HepG2 (cell line): Measurements from ENCODE around the gene SREK1. TPM values are rescaled to one million over a fixed set of nuclear protein-coding genes. Genes with fewer than 3 reads are reported as not detected.

Experiments
- ATAC-seq: fragments of 200-7000 bp; cut with Tn5 transposase; 3 replicates; pipeline ENCODE4 v1.9.1; 2020; ENCODE audit warnings: mild to moderate bottlenecking, moderate library complexity
- BruUV-seq: library from RNA; stranded (reverse); fragments of 400-500 nt; replicated peaks from 2 replicates; lab custom pipeline; 2021; lab: Mats Ljungman, UMichigan
- CTCF ChIA-PET: fragments of 300-600 bp; formaldehyde crosslinking; extraction: SDS; loops from one replicate; lab custom pipeline; 2021; ENCODE audit warnings: low total read pairs, inconsistent platforms, low intra/inter-chr PET ratio; lab: Yijun Ruan, JAX
- POLR2A ChIA-PET: fragments of 350-600 bp; sonication (Branson Sonifier 250); formaldehyde crosslinking; loops from one replicate; lab custom pipeline; 2020; ENCODE audit warnings: antibody characterized with exemption, inconsistent platforms; lab: Yijun Ruan, JAX
- DNase-seq: peaks from one replicate; pipeline ENCODE4 v3.0.0-alpha.2; 2015; ENCODE audit warnings: low spot score
- FAIRE-seq: peaks from 3 replicates; lab custom pipeline; 2011; peaks lifted over from hg19 to GRCh38; lab: Jason Lieb, UNC
- H2AFZ ChIP-seq: one replicate; pipeline ENCODE4 v1.6.1; 2011; ENCODE audit warnings: low read length, inconsistent platforms
- H3K27ac ChIP-seq: fragments of 300-600 bp; 3 replicates; pipeline ENCODE4 v1.8.0; 2011; ENCODE audit warnings: mixed run types, mild to moderate bottlenecking, mixed read lengths, low read length, inconsistent platforms; ENCODE audit not compliant: insufficient read depth; ENCODE audit errors: extremely low read length
- H3K27me3 ChIP-seq, 2 experiments: fragments of 200-600 bp in 1 of 2; 2 replicates in 1 of 2; 3 replicates in 1 of 2; pipeline versions ENCODE4 v1.6.0 to v1.8.0; 2011; ENCODE audit warnings: low read length in 2 of 2, mild to moderate bottlenecking in 2 of 2, moderate library complexity in 2 of 2, inconsistent platforms in 1 of 2; ENCODE audit not compliant: insufficient read depth in 2 of 2, control insufficient read depth in 1 of 2
- H3K36me3 ChIP-seq, 2 experiments: fragments of 200-600 bp in 1 of 2; replicated peaks in 1 of 2; 2 replicates in 1 of 2; 3 replicates in 1 of 2; pipeline versions ENCODE4 v1.5.1 to v1.8.0; 2011; ENCODE audit warnings: low read length in 2 of 2, inconsistent platforms in 1 of 2; ENCODE audit not compliant: insufficient read depth in 2 of 2, control insufficient read depth in 1 of 2
- H3K4me1 ChIP-seq: 2 replicates; pipeline ENCODE4 v1.5.1; 2012; ENCODE audit warnings: low read length, inconsistent platforms; ENCODE audit not compliant: insufficient read depth
- H3K4me2 ChIP-seq: 2 replicates; pipeline ENCODE4 v1.6.0; 2011; ENCODE audit warnings: low read depth, low read length, inconsistent platforms
- H3K4me3 ChIP-seq, 3 experiments: fragments of 200-600 bp in 1 of 3; sonication (generic), shearing (Covaris generic) in 1 of 3; replicated peaks in 1 of 3; 2 replicates each; pipeline ENCODE4 v1.5.1; 2011 to 2016; ENCODE audit warnings: low read length in 3 of 3, inconsistent platforms in 2 of 3, low read depth in 2 of 3, mild to moderate bottlenecking in 2 of 3, control low read depth in 1 of 3, mixed read lengths in 1 of 3; ENCODE audit not compliant: insufficient read depth in 1 of 3
- H3K79me2 ChIP-seq: one replicate; pipeline ENCODE4 v1.6.1; 2011; ENCODE audit warnings: low read length, inconsistent platforms; ENCODE audit not compliant: insufficient read depth
- H3K9ac ChIP-seq: 2 replicates; pipeline ENCODE4 v1.6.0; 2011; ENCODE audit warnings: mild to moderate bottlenecking, low read depth, low read length, inconsistent platforms; ENCODE audit not compliant: insufficient read depth
- H3K9me3 ChIP-seq: 2 replicates; pipeline ENCODE4 v1.5.1; 2012; ENCODE audit warnings: mild to moderate bottlenecking, low read length
- H4K20me1 ChIP-seq: 2 replicates; pipeline ENCODE4 v1.6.0; 2011; ENCODE audit warnings: inconsistent platforms, mild to moderate bottlenecking, low read length, moderate library complexity; ENCODE audit not compliant: insufficient read depth
- ATAD3A ChIP-seq: sonication (generic); formaldehyde crosslinking; IDR thresholded peaks from 2 replicates; pipeline ENCODE4 v1.4.0; 2020; ENCODE audit warnings: missing genetic modification reagents
- CREB1 ChIP-seq, 2 experiments: fragments of 450-650 bp in 1 of 2; IDR thresholded peaks; 2 replicates each; pipeline ENCODE4 v1.6.1; 2016 to 2017; ENCODE audit warnings: control low read depth in 1 of 2, mild to moderate bottlenecking in 1 of 2, missing compliant biosample characterization in 1 of 2, missing genetic modification characterization in 1 of 2
- HNRNPH1 ChIP-seq: fragments of 200-400 bp; formaldehyde crosslinking; optimal IDR thresholded peaks from 2 replicates; pipeline ENCODE3; 2017; ENCODE audit warnings: mild to moderate bottlenecking, low read depth, low read length
- NPAS2 ChIP-seq: sonication (generic); formaldehyde crosslinking; IDR thresholded peaks from 2 replicates; pipeline ENCODE4 v1.8.0; 2022; ENCODE audit warnings: mild to moderate bottlenecking, missing genetic modification reagents, borderline replicate concordance
- NR3C1 ChIP-seq: sonication (generic); formaldehyde crosslinking; IDR thresholded peaks from 2 replicates; pipeline ENCODE4 v1.4.0; 2020; ENCODE audit warnings: missing genetic modification reagents
- RCOR2 ChIP-seq: IDR thresholded peaks from 2 replicates; pipeline ENCODE4 v1.6.1; 2016; ENCODE audit warnings: missing biosample characterization, missing genetic modification reagents
- SOX13 ChIP-seq, 3 experiments: fragments of 450-650 bp in 1 of 3; sonication (generic) in 1 of 3; formaldehyde crosslinking in 1 of 3; IDR thresholded peaks in 2 of 3; conservative IDR thresholded peaks in 1 of 3; 2 replicates each; pipeline versions ENCODE4 v1.5.0 to v1.6.1; 2016 to 2020; ENCODE audit warnings: antibody characterized with exemption in 1 of 3, mild to moderate bottlenecking in 1 of 3, missing compliant biosample characterization in 1 of 3, missing genetic modification reagents in 1 of 3, moderate library complexity in 1 of 3
- ZMYM3 ChIP-seq: sonication (generic); formaldehyde crosslinking; IDR thresholded peaks from 2 replicates; pipeline ENCODE4 v1.5.1; 2020; ENCODE audit warnings: mild to moderate bottlenecking, missing genetic modification reagents
- ZNF12 ChIP-seq: sonication (generic); formaldehyde crosslinking; IDR thresholded peaks from 2 replicates; pipeline ENCODE4 v1.5.0; 2020; ENCODE audit warnings: missing genetic modification reagents
- ZNF225 ChIP-seq: sonication (generic); formaldehyde crosslinking; IDR thresholded peaks from 2 replicates; pipeline ENCODE4 v1.4.0; 2020; ENCODE audit warnings: mild to moderate bottlenecking, missing genetic modification reagents
- ZNF510 ChIP-seq: sonication (generic); formaldehyde crosslinking; IDR thresholded peaks from 2 replicates; pipeline ENCODE4 v1.4.0; 2020; ENCODE audit warnings: low read depth, mild to moderate bottlenecking, missing genetic modification reagents
- ZNF672 ChIP-seq: sonication (generic); formaldehyde crosslinking; IDR thresholded peaks from 2 replicates; pipeline ENCODE4 v1.8.1; 2022; ENCODE audit warnings: missing genetic modification reagents
- ZNF749 ChIP-seq: sonication (generic); formaldehyde crosslinking; IDR thresholded peaks from 2 replicates; pipeline ENCODE4 v1.8.0; 2022; ENCODE audit warnings: mild to moderate bottlenecking, missing genetic modification reagents, moderate library complexity, borderline replicate concordance
- ZNF792 ChIP-seq: IDR thresholded peaks from 2 replicates; pipeline ENCODE4 v1.6.1; 2016
- ZNF83 ChIP-seq: sonication (generic); formaldehyde crosslinking; IDR thresholded peaks from 2 replicates; pipeline ENCODE4 v1.4.0; 2020; ENCODE audit warnings: missing genetic modification reagents, mild to moderate bottlenecking, borderline replicate concordance
- WGBS: methylation state at CpG from one replicate; pipeline ENCODE4 v1.1.6; 2017; ENCODE audit warnings: low lambda C conversion rate; 5-methylcytosine and 5-hydroxymethylcytosine counted together
- in situ Hi-C: cut with HindIII; loops from 2 replicates; pipeline ENCODE4 v1.10.0; 2017; ENCODE audit warnings: low pct_unique_long_range_greater_than_20kb; ENCODE audit not compliant: extremely low pct_ligation_motif_present
- intact Hi-C: fragments of 100-400 bp; cut with micrococcal nuclease; formaldehyde crosslinking; loops from one replicate; pipeline ENCODE4 v1.10.0; 2022; ENCODE audit not compliant: unreplicated experiment
- polyA plus RNA-seq, 8 experiments: library from polyadenylated mRNA; depleted of rRNA in 3 of 8; stranded (reverse) in 7 of 8; unstranded in 1 of 8; fragments of >200 nt; fragmentation: Illumina TruSeq in 4 of 8; extraction: Trizol in 4 of 8; gene quantifications; 2 replicates each; pipeline versions ENCODE4 v1.2.1 to v1.2.3, GENCODE V29; 2011 to 2016; ENCODE audit warnings: low read depth in 4 of 8, missing spikeins in 1 of 8, mixed read lengths in 1 of 8; ENCODE audit not compliant: insufficient read depth in 1 of 8
- total RNA-seq, 5 experiments: library from RNA; depleted of rRNA; stranded (reverse); fragments of >200 nt; fragmentation: Illumina TruSeq; extraction: Trizol; gene quantifications; 2 replicates each; pipeline ENCODE4 v1.2.3, GENCODE V29; 2016; ENCODE audit warnings: low read depth in 1 of 5
- TF ChIP-seq, protein P1 (sequence below): sonication (generic); formaldehyde crosslinking; IDR thresholded peaks from 2 replicates; pipeline ENCODE4 v1.5.0; 2020; ENCODE audit warnings: missing genetic modification reagents

Gene SREK1
- total and polyA plus RNA-seq, 2 of the 13 experiments (the other 11 are each of a cell fraction or from before 2014, with no cell fraction given): 60.6 to 90.9 TPM

DNA sequence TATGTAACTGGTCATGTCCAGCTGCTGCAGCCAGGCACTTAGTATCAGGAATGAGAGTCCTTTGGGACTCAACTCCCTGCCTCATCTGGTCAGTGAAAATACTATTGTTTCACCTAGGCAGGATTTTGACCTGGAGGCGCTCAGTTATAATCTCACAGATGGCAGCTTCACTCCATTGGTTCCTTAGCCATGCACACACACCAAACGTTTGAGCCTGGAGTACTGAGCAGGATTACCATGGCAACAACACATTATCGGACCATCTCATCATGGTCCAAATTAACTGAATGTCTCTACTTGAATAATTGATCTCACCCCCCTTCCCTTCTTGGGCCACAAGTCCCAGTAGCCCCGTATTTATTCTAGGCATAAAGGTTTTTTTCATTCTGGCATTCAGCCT is 15.0 kb upstream of the SREK1 start:
- Histone ChIP-seq H2AFZ (no peak overlapping the region), H3K9me3 (no peaks in the 10 kb centered on the region), H3K4me2 (no peak overlapping the region), H3K27me3 (no peaks in the 10 kb centered on the region; a peak in 1 of 5 replicates), H3K9ac (no peak overlapping the region), H4K20me1 (no peaks in the 10 kb centered on the region), H3K36me3 (no peaks in the 10 kb centered on the region), H3K4me1 (no peaks in the 10 kb centered on the region), H3K27ac (no peak overlapping the region), H3K79me2 (no peaks in the 10 kb centered on the region), H3K4me3 (no peak overlapping the region)
- ATAC-seq (no peak), DNase-seq (no peak), FAIRE-seq (no peak)
- intact Hi-C loops: no loop called here
- BruUV-seq: no TSS peak
- in situ Hi-C loops: no loop called here
- CTCF ChIA-PET: no interaction called here
- 29% methylated on average over 3 of the region's 4 CpGs for WGBS
- TF ChIP-seq NR3C1 (CRISPR knock-in tag) (no peak), CREB1 (IDR thresholded peaks at IDR 0.05) (no peak), CREB1 (CRISPR knock-in tag; IDR thresholded peaks at IDR 0.05) (no peak)
- POLR2A ChIA-PET: no interaction called here

DNA sequence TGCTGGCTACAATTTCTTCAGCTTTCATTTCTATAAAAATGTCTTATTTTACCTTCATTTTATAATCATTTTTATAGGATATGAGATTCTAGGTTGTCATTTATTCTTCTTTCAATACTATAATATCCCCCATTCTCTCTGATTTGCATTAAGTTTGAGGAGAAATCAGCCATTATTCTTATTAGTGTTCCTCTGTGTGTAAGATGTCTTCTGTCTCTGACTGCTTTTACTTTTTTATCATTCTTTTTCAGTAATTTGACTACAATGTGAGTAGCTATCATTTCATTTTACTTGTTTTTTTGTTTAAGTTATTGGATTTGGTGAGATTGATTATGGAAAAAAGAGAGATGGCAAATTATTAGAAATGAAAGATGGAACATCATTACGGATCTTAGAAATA is 13.6 kb upstream of the SREK1 start:
- H3K9ac ChIP-seq: no peak overlapping the region
- ChIA-PET CTCF (no interaction called here), POLR2A (no interaction called here)
- in situ Hi-C loops (no loop called here), intact Hi-C loops (no loop called here)
- no peak overlapping the region for H3K4me2 ChIP-seq
- FAIRE-seq (no peak), DNase-seq (no peak), ATAC-seq (no peak)
- H3K27ac ChIP-seq: no peak overlapping the region
- no TSS peak for BruUV-seq
- 96% methylated on average over 1 of the region's 1 CpG for WGBS
- H4K20me1 ChIP-seq: no peaks in the 10 kb centered on the region
- no peaks in the 10 kb centered on the region for H3K4me1 ChIP-seq
- H2AFZ ChIP-seq: no peak overlapping the region
- no peaks in the 10 kb centered on the region for H3K36me3 ChIP-seq
- H3K27me3 ChIP-seq: no peaks in the 10 kb centered on the region; a peak in 1 of 5 replicates
- no peak overlapping the region for H3K4me3 ChIP-seq
- H3K79me2 ChIP-seq: no peaks in the 10 kb centered on the region
- H3K9me3 ChIP-seq: no peaks in the 10 kb centered on the region
- TF ChIP-seq SOX13 (IDR thresholded peaks at IDR 0.05) (no peak), SOX13 (CRISPR knock-in tag; conservative IDR thresholded peaks at IDR 0.05 in 1 of 2, IDR thresholded peaks at IDR 0.05 in 1 of 2) (no peak), ZNF225 (CRISPR knock-in tag) (no peak), HNRNPH1 (no peak), ZNF749 (CRISPR knock-in tag) (no peak), ZNF672 (CRISPR knock-in tag) (no peak), ATAD3A (CRISPR knock-in tag) (no peak), ZNF83 (CRISPR knock-in tag) (no peak), RCOR2 (CRISPR knock-in tag) (no peak), ZNF12 (CRISPR knock-in tag) (no peak), ZMYM3 (CRISPR knock-in tag) (no peak), NPAS2 (CRISPR knock-in tag) (no peak), ZNF510 (CRISPR knock-in tag) (no peak), ZNF792 (no peak)
- TF ChIP-seq, protein P1, sequence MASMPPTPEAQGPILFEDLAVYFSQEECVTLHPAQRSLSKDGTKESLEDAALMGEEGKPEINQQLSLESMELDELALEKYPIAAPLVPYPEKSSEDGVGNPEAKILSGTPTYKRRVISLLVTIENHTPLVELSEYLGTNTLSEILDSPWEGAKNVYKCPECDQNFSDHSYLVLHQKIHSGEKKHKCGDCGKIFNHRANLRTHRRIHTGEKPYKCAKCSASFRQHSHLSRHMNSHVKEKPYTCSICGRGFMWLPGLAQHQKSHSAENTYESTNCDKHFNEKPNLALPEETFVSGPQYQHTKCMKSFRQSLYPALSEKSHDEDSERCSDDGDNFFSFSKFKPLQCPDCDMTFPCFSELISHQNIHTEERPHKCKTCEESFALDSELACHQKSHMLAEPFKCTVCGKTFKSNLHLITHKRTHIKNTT (CRISPR knock-in tag): no peak
